Activated T-helper 17 cell treated with anti-CD3 and anti-CD28 coated beads, Interleukin-2, amount 50 U/mL, for 72 hours (primary cell): ENCODE measurements around the gene TRAP1. TPM values are rescaled to one million over a fixed set of nuclear protein-coding genes. Genes with fewer than 3 reads are reported as not detected.
A peak's percentile ranks its signal among the peaks of the same experiment; 100 is the strongest.
"Not testable (repeated sequence)": the region's sequence is repeated elsewhere in the genome, so short reads cannot be mapped to it uniquely, and the experiment has no call there.

ENCODE experiments used
- ATAC-seq: fragments of 150-1000 bp; cut with Tn5 transposase; replicated peaks from 2 replicates; pipeline ENCODE4 v1.10.0; 2021; ENCODE audit warnings: mild to moderate bottlenecking, moderate library complexity
- H3K27ac Mint-ChIP-seq: one replicate; pipeline ENCODE4 v1.8.0; 2022; ENCODE audit warnings: mixed read lengths
- H3K27me3 Mint-ChIP-seq: one replicate; pipeline ENCODE4 v1.8.0; 2022; ENCODE audit warnings: mixed read lengths
- H3K36me3 Mint-ChIP-seq: one replicate; pipeline ENCODE4 v1.8.0; 2022; ENCODE audit warnings: low read depth, mild to moderate bottlenecking, mixed read lengths
- H3K4me1 Mint-ChIP-seq: one replicate; pipeline ENCODE4 v1.8.0; 2022; ENCODE audit warnings: mixed read lengths
- H3K4me3 Mint-ChIP-seq: one replicate; pipeline ENCODE4 v1.8.0; 2022; ENCODE audit warnings: mild to moderate bottlenecking, mixed read lengths
- H3K9me3 Mint-ChIP-seq: one replicate; pipeline ENCODE4 v1.8.0; 2022; ENCODE audit warnings: mixed read lengths
- total RNA-seq, 2 donors: library from RNA; stranded (reverse); gene quantifications; one replicate each; pipeline ENCODE4 v1.2.3, GENCODE V29; 2022

The TRAP1 gene
- total RNA-seq, 2 donors from 2014 or later = 124 to 238 TPM

GRCh38 chr16:3625331-3625730 lies 92.0 kb downstream of the TRAP1 start:
- ATAC-seq = no peak
- H3K4me1 Mint-ChIP-seq = peaks cover 12% of the 10 kb centered on the region
- no peaks in the 10 kb centered on the region for H3K36me3 Mint-ChIP-seq
- no peaks in the 10 kb centered on the region for H3K27me3 Mint-ChIP-seq
- H3K9me3 Mint-ChIP-seq = no peaks in the 10 kb centered on the region
- peak overlapping the region; percentile 57 for H3K4me3 Mint-ChIP-seq
- H3K27ac Mint-ChIP-seq = peak overlapping the region; percentile 87

- Mint-ChIP-seq H3K4me3 (no peak overlapping the region), H3K27me3 (no peaks in the 10 kb centered on the region), H3K4me1 (peaks cover 12% of the 10 kb centered on the region), H3K36me3 (no peaks in the 10 kb centered on the region), H3K9me3 (no peaks in the 10 kb centered on the region), H3K27ac (peak overlapping the region; percentile 7)
- no peak for ATAC-seq
Measured at GRCh38 chr16:3623642-3624041, 93.7 kb downstream of the TRAP1 start.

- Mint-ChIP-seq H3K4me1 (peaks cover 17% of the 10 kb centered on the region), H3K27me3 (no peaks in the 10 kb centered on the region), H3K9me3 (no peaks in the 10 kb centered on the region), H3K27ac (peak overlapping the region; percentile 58), H3K36me3 (peaks cover 18% of the 10 kb centered on the region), H3K4me3 (no peak overlapping the region)
- peak; percentile 59 for ATAC-seq
Measured at GRCh38 chr16:3618769-3619141, 98.6 kb downstream of the TRAP1 start.

GRCh38 chr16:3612510-3613466 lies 104.5 kb downstream of the TRAP1 start:
- Mint-ChIP-seq H3K9me3 (no peaks in the 10 kb centered on the region), H3K36me3 (peaks cover 40% of the 10 kb centered on the region), H3K27me3 (no peaks in the 10 kb centered on the region), H3K27ac (peak overlapping the region; percentile 99), H3K4me3 (peak overlapping the region; percentile 98), H3K4me1 (peaks cover 33% of the 10 kb centered on the region)
- ATAC-seq = no peak

- H3K4me3 Mint-ChIP-seq = peak within 1 kb of the TSS; percentile 98
- peaks cover 29% of the 10 kb centered on the region for H3K4me1 Mint-ChIP-seq
- no peaks in the 10 kb centered on the region for H3K27me3 Mint-ChIP-seq
- peak; percentile 93 for ATAC-seq
- peak within 1 kb of the TSS; percentile 99 for H3K27ac Mint-ChIP-seq
- no peaks in the 10 kb centered on the region for H3K9me3 Mint-ChIP-seq
- H3K36me3 Mint-ChIP-seq = peaks cover 43% of the 10 kb centered on the region
Measured at GRCh38 chr16:3611146-3611975, 106.0 kb downstream of the TRAP1 start, which contains the start of gene SLX4. TSS of gene SLX4 (minus strand) at chr16:3611606. CDS start at chr16:3608964, 2,642 bp downstream.

- Mint-ChIP-seq H3K27me3 (no peaks in the 10 kb centered on the region), H3K4me1 (peaks cover 28% of the 10 kb centered on the region), H3K9me3 (no peaks in the 10 kb centered on the region), H3K36me3 (peaks cover 46% of the 10 kb centered on the region), H3K27ac (peak overlapping the region; percentile 99), H3K4me3 (peak overlapping the region; percentile 98)
- no peak for ATAC-seq
Measured at GRCh38 chr16:3610698-3611145, 106.6 kb downstream of the TRAP1 start.

- peak overlapping the region; percentile 98 for H3K4me3 Mint-ChIP-seq
- no peak for ATAC-seq
- H3K27ac Mint-ChIP-seq = peak overlapping the region; percentile 99
- H3K9me3 Mint-ChIP-seq = no peaks in the 10 kb centered on the region
- H3K27me3 Mint-ChIP-seq = no peaks in the 10 kb centered on the region
- H3K4me1 Mint-ChIP-seq = peaks cover 22% of the 10 kb centered on the region
- H3K36me3 Mint-ChIP-seq = peaks cover 40% of the 10 kb centered on the region
Measured at GRCh38 chr16:3609895-3610697, 107.2 kb downstream of the TRAP1 start.

GRCh38 chr16:3608976-3609375 lies 108.3 kb downstream of the TRAP1 start:
- H3K9me3 Mint-ChIP-seq, H3K27me3 Mint-ChIP-seq, ATAC-seq, H3K27ac Mint-ChIP-seq, H3K4me3 Mint-ChIP-seq: not testable (repeated sequence)
- Mint-ChIP-seq H3K36me3 (peaks cover 36% of the 10 kb centered on the region), H3K4me1 (peaks cover 20% of the 10 kb centered on the region)

- no peak overlapping the region for H3K27ac Mint-ChIP-seq
- peaks cover 16% of the 10 kb centered on the region for H3K4me1 Mint-ChIP-seq
- no peak for ATAC-seq
Measured at GRCh38 chr16:3608069-3608468, 109.3 kb downstream of the TRAP1 start.

More at GRCh38 chr16:3608069-3608468, 109.3 kb downstream of the TRAP1 start:
- H3K9me3 Mint-ChIP-seq = no peaks in the 10 kb centered on the region
- no peak overlapping the region for H3K4me3 Mint-ChIP-seq
- H3K36me3 Mint-ChIP-seq = peaks cover 38% of the 10 kb centered on the region
- H3K27me3 Mint-ChIP-seq = no peaks in the 10 kb centered on the region

Other genes starting within 250 kb of the TRAP1 start
- not detected for gene C16orf90, start 222.0 kb downstream of the TRAP1 start, total RNA-seq
- 10 to 100 TPM; 14.9 to 15.7 TPM for gene CLUAP1, start 216.5 kb downstream of the TRAP1 start, total RNA-seq
- gene NLRC3, start 140.1 kb downstream of the TRAP1 start, total RNA-seq = 10 to 100 TPM; 36.8 to 49.1 TPM
- gene SLX4, start 105.9 kb downstream of the TRAP1 start, total RNA-seq = 10 to 100 TPM; 10.8 to 14.5 TPM
- 10 to 100 TPM; 14.8 to 22.0 TPM for gene DNASE1, start 62.8 kb downstream of the TRAP1 start, total RNA-seq
- 10 to 100 TPM; 55.7 to 58.2 TPM for gene CREBBP, start 163.2 kb upstream of the TRAP1 start, total RNA-seq